A673 (cell line): Measurements from ENCODE around the gene SLC7A6. TPM values are rescaled to one million over a fixed set of nuclear protein-coding genes. Genes with fewer than 3 reads are reported as not detected.

Experiments used
- BruUV-seq: library from RNA; stranded (reverse); fragments of 400-500 nt; replicated peaks from 2 replicates; lab custom pipeline; 2021; lab: Mats Ljungman, UMichigan
- CTCF ChIA-PET: fragments of 300-600 bp; sonication (Branson Sonifier 250); formaldehyde crosslinking; loops from one replicate; lab custom pipeline; 2022; ENCODE audit warnings: antibody characterized with exemption; lab: Charles Lee
- POLR2A ChIA-PET: fragments of 300-600 bp; sonication (Branson Sonifier 250); formaldehyde crosslinking; loops from one replicate; lab custom pipeline; 2022; ENCODE audit warnings: antibody characterized with exemption; ENCODE audit not compliant: low non-redundant PET; lab: Charles Lee
- DNase-seq: peaks from one replicate; pipeline ENCODE4 v3.0.0-alpha.2; 2015; ENCODE audit warnings: low spot score
- H3K27ac ChIP-seq: fragments of 200-600 bp; sonication (generic); 2 replicates; pipeline ENCODE4 v1.5.1; 2016; ENCODE audit warnings: mixed run types, low read depth, mild to moderate bottlenecking, mixed read lengths, antibody characterized with exemption, low read length; ENCODE audit not compliant: poor library complexity, severe bottlenecking
- H3K27me3 ChIP-seq: fragments of 200-600 bp; sonication (generic); replicated peaks from 2 replicates; pipeline ENCODE4 v1.6.1; 2017; ENCODE audit warnings: mixed run types, low read depth, mild to moderate bottlenecking, mixed read lengths, antibody characterized with exemption, low read length; ENCODE audit not compliant: insufficient read depth, poor library complexity
- H3K36me3 ChIP-seq: fragments of 200-600 bp; sonication (generic); 2 replicates; pipeline ENCODE4 v1.6.1; 2016; ENCODE audit warnings: mixed run types, mild to moderate bottlenecking, mixed read lengths, antibody characterized with exemption, low read length; ENCODE audit not compliant: insufficient read depth, poor library complexity, severe bottlenecking
- H3K4me1 ChIP-seq: fragments of 200-600 bp; sonication (generic); 2 replicates; pipeline ENCODE4 v1.6.1; 2017; ENCODE audit warnings: mixed run types, mild to moderate bottlenecking, mixed read lengths, antibody characterized with exemption, low read length; ENCODE audit not compliant: insufficient read depth, poor library complexity, severe bottlenecking
- H3K4me3 ChIP-seq: fragments of 200-600 bp; sonication (generic); 2 replicates; pipeline ENCODE4 v1.5.1; 2016; ENCODE audit warnings: low read depth, mixed run types, mild to moderate bottlenecking, mixed read lengths, low read length; ENCODE audit not compliant: poor library complexity, severe bottlenecking
- H3K9me3 ChIP-seq: fragments of 200-600 bp; sonication (generic); 2 replicates; pipeline ENCODE4 v1.6.1; 2016; ENCODE audit warnings: mixed run types, low read depth, mild to moderate bottlenecking, mixed read lengths, antibody characterized with exemption, low read length; ENCODE audit not compliant: poor library complexity, severe bottlenecking
- EZH2 ChIP-seq: fragments of 200-600 bp; sonication (generic); IDR thresholded peaks from 2 replicates; pipeline ENCODE4 v1.6.1; 2017; ENCODE audit warnings: borderline replicate concordance, low read depth, mild to moderate bottlenecking, mixed read lengths, antibody characterized with exemption, low read length; ENCODE audit not compliant: poor library complexity, severe bottlenecking
- intact Hi-C: fragments of 100-400 bp; cut with micrococcal nuclease; formaldehyde crosslinking; loops from one replicate; pipeline ENCODE4 v1.10.0; 2022; ENCODE audit not compliant: unreplicated experiment
- total RNA-seq: library from RNA; stranded (reverse); gene quantifications from 2 replicates; pipeline ENCODE4 v1.2.3, GENCODE V29; 2021
- TF ChIP-seq, protein P1 (sequence below): fragments of 300-800, 200-600 bp; sonication (generic); conservative IDR thresholded peaks from 2 replicates; pipeline ENCODE4 v1.5.1; 2017; ENCODE audit warnings: low read depth, mild to moderate bottlenecking, antibody characterized with exemption, low read length, moderate library complexity, mixed read lengths

SLC7A6 gene
- total RNA-seq, 1 experiment from 2014 or later, result 58.7 TPM

DNA sequence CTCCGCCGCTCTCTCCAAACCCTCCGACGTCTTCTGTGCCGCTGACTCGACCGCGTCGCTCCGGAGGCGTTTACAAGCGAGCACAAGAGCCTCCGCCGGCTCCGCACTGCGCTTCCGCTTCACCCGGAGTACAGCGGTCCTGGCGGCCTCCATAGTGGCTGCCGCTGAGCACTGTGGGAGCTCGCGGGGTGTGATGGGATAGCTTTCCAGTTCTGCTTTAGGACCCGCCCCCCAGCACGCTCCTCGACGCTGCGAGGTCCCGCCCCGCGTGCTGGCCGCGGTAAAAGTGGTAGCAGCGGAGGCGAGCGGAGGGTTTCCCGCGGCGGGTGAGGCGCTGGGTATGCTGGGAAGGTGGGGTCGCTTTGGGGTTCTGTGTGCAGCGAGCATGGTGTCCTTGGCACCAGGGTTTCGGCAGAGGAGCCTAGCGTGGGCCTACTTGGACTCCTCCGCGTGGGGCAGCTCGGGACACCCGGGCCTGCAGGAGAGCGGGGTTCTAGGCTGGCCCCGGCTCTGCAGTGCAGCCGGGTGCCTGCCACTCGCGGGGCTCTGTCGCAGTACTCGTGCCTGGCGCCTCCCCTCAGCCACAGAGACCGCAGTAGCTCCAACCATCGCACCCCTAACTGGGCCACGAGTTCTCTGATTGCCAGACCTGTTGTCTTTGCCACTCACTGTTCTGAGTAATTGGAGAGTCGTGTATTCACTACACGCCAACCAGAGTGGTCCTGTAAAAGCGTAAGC is 46.6 kb downstream of the SLC7A6 start, which contains the start of the genes PRMT7 and SLC7A6OS:
TSS of gene PRMT7 (plus strand) at position 246 of the 738 bp plus-strand sequence. CDS start 4,961 bp downstream, outside the sequence.
TSS of gene SLC7A6OS (minus strand) at position 173 of the 738 bp plus-strand sequence. CDS start at position 153, 20 bp downstream.
- Histone ChIP-seq H3K27ac (peak within 1 kb of the TSS; percentile 88), H3K27me3 (no peaks in the 10 kb centered on the region), H3K36me3 (peaks cover 30% of the 10 kb centered on the region), H3K4me1 (peaks cover 15% of the 10 kb centered on the region), H3K9me3 (no peaks in the 10 kb centered on the region), H3K4me3 (peak within 1 kb of the TSS; percentile 71)
- intact Hi-C loops, result loop anchor here (5.0 kb wide), 1 partner anchor 49 kb away; the partner anchor contains the start of gene SLC7A6
- ChIA-PET POLR2A (interaction anchor here (0.6 kb wide), 1 partner anchor 12 kb away, joined by 4 read pairs; no protein-coding TSS in a partner anchor), CTCF (interaction anchor here (1.1 to 1.4 kb wide), 2 partner anchors 12 to 47 kb away, joined by 4 to 7 read pairs; partner anchors contain the start of gene SLC7A6)
- TF ChIP-seq, protein P1, sequence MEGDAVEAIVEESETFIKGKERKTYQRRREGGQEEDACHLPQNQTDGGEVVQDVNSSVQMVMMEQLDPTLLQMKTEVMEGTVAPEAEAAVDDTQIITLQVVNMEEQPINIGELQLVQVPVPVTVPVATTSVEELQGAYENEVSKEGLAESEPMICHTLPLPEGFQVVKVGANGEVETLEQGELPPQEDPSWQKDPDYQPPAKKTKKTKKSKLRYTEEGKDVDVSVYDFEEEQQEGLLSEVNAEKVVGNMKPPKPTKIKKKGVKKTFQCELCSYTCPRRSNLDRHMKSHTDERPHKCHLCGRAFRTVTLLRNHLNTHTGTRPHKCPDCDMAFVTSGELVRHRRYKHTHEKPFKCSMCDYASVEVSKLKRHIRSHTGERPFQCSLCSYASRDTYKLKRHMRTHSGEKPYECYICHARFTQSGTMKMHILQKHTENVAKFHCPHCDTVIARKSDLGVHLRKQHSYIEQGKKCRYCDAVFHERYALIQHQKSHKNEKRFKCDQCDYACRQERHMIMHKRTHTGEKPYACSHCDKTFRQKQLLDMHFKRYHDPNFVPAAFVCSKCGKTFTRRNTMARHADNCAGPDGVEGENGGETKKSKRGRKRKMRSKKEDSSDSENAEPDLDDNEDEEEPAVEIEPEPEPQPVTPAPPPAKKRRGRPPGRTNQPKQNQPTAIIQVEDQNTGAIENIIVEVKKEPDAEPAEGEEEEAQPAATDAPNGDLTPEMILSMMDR, result no peak
- no peak for TF ChIP-seq EZH2
- TSS peak; percentile 55 for BruUV-seq
- DNase-seq, result peak; percentile 97

DNA sequence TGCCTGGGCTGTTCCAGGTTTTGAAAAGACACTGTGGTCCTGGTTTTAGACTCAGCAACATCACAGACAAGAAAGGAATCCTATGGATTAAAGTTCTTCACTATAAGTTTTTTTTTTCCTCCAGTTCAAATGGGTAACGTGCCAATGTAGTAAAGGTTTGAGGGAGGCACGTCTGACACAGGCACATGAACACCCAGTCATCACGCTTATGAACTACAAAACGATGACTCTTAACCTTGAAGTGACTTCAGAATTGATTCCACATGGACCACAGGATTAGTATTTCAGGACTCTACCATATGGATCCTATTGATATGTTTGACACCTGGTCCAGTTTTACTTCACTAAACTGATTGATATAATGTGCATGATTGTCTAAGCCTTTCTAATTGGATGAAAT is 48.8 kb downstream of the SLC7A6 start:
- ChIA-PET CTCF (no interaction called here), POLR2A (no interaction called here)
- Histone ChIP-seq H3K27ac (no peak overlapping the region), H3K27me3 (no peaks in the 10 kb centered on the region), H3K36me3 (peaks cover 17% of the 10 kb centered on the region), H3K4me1 (peaks cover 15% of the 10 kb centered on the region), H3K4me3 (no peak overlapping the region), H3K9me3 (no peaks in the 10 kb centered on the region)
- BruUV-seq, result no TSS peak
- intact Hi-C loops, result loop anchor here (5.0 kb wide), 1 partner anchor 51 kb away; the partner anchor contains the start of gene SLC7A6
- TF ChIP-seq EZH2, result no peak
- TF ChIP-seq, protein P1, result no peak
- no peak for DNase-seq

DNA sequence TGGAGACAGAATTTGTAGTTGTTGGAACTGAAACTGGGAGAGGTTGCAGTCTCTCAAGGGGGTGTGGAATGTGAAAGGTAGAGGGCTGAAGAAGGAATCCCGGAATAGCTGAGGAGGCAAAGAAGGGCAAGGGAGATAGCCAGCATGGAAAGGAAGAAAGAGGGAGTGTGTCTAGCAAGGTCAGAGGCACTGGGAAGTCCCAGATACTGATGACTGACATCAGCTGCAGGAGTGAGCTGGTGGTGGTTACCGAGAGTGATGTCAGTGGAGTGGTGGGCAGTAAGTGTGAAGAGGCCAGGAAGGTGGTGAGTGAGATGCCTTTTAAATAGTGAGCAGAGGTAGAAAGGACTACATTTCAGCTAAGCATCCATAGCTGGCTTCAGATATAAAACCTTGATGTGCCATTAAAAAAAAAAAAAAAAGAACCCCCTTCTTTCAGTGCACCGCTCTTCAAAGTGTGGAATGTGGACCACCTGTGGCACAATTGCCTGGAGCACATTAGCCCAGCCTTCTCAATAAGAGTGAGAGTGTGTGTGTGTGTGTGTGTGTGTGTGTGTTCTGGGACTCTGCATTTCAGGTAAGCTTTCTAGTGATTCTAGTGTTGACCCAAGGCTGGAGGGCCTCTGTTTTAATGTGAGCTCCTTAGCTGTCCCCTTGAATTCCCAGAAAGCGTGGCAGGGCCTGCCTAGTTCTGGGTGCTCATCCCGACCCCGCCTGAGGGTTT is 55.0 kb downstream of the SLC7A6 start:
- ChIA-PET CTCF (no interaction called here), POLR2A (no interaction called here)
- H3K9me3 ChIP-seq, result no peaks in the 10 kb centered on the region
- intact Hi-C loops, result no loop called here
- no peak overlapping the region for H3K27ac ChIP-seq
- H3K4me1 ChIP-seq, result no peaks in the 10 kb centered on the region
- TF ChIP-seq, protein P1, result no peak
- TF ChIP-seq EZH2, result no peak
- H3K4me3 ChIP-seq, result no peak overlapping the region
- peaks cover 25% of the 10 kb centered on the region for H3K36me3 ChIP-seq
- no peaks in the 10 kb centered on the region for H3K27me3 ChIP-seq
- DNase-seq, result no peak
- no TSS peak for BruUV-seq
